ENCODE measurements around the gene HMGN1.

The HMGN1 gene

GRCh38 chr21:39325458-39325857 is 23.4 kb downstream of the HMGN1 start:
- no peaks in the 10 kb centered on the region for H3K27me3 ChIP-seq (replicated peaks in 2 of 5; ENCODE audit: control insufficient read depth in 4 of 5, insufficient read depth in 5 of 5, low read length in 4 of 5)
- no peak overlapping the region for H3K4me3 ChIP-seq (ENCODE audit: control insufficient read depth in 1 of 7, extremely low read depth in 1 of 7, insufficient read depth in 4 of 7, low read depth in 2 of 7, low read length in 6 of 7)
- ChIA-PET POLR2A (no interaction called here), CTCF (no interaction called here)
- H3K9me3 ChIP-seq (ENCODE audit: control extremely low read depth in 1 of 5, control insufficient read depth in 4 of 5, insufficient read depth in 2 of 5, low read depth in 1 of 5, low read length in 4 of 5): no peaks in the 10 kb centered on the region
- H3K27ac ChIP-seq (ENCODE audit: insufficient read depth in 1 of 2, low read depth in 1 of 2, low read length in 2 of 2, poor library complexity in 1 of 2, severe bottlenecking in 2 of 2): no peak overlapping the region
- no peaks in the 10 kb centered on the region for H3K36me3 ChIP-seq (ENCODE audit: control insufficient read depth in 4 of 4, insufficient read depth in 4 of 4, low read length in 3 of 4)
- DNase-seq: no peak
- no CpG with 5 or more reads among the region's 4 CpGs for WGBS (ENCODE audit: insufficient coverage)
- no peaks in the 10 kb centered on the region for H3K4me1 ChIP-seq (ENCODE audit: control extremely low read depth in 1 of 4, control insufficient read depth in 4 of 4, insufficient read depth in 4 of 4, low read length in 3 of 4)

- POLR2A ChIA-PET: no interaction called here
- CTCF ChIA-PET: no interaction called here
- H3K27me3 ChIP-seq (replicated peaks in 2 of 5; ENCODE audit: control insufficient read depth in 4 of 5, insufficient read depth in 5 of 5, low read length in 4 of 5): no peaks in the 10 kb centered on the region
- 100% methylated on average over 6 of the region's 6 CpGs for WGBS (ENCODE audit: insufficient coverage)
- no peaks in the 10 kb centered on the region for H3K4me1 ChIP-seq (ENCODE audit: control extremely low read depth in 1 of 4, control insufficient read depth in 4 of 4, insufficient read depth in 4 of 4, low read length in 3 of 4)
- DNase-seq: no peak
- no peak overlapping the region for H3K4me3 ChIP-seq (ENCODE audit: control insufficient read depth in 1 of 7, extremely low read depth in 1 of 7, insufficient read depth in 4 of 7, low read depth in 2 of 7, low read length in 6 of 7)
- no peaks in the 10 kb centered on the region for H3K9me3 ChIP-seq (ENCODE audit: control extremely low read depth in 1 of 5, control insufficient read depth in 4 of 5, insufficient read depth in 2 of 5, low read depth in 1 of 5, low read length in 4 of 5)
- no peaks in the 10 kb centered on the region for H3K36me3 ChIP-seq (ENCODE audit: control insufficient read depth in 4 of 4, insufficient read depth in 4 of 4, low read length in 3 of 4)
- H3K27ac ChIP-seq (ENCODE audit: insufficient read depth in 1 of 2, low read depth in 1 of 2, low read length in 2 of 2, poor library complexity in 1 of 2, severe bottlenecking in 2 of 2): no peak overlapping the region
Observed at GRCh38 chr21:39321424-39321823, 27.5 kb downstream of the HMGN1 start.

GRCh38 chr21:39319814-39320332 is 29.0 kb downstream of the HMGN1 start:
- H3K4me1 ChIP-seq (ENCODE audit: control extremely low read depth in 1 of 4, control insufficient read depth in 4 of 4, insufficient read depth in 4 of 4, low read length in 3 of 4): peaks cover 0 to 1% (median under 1%) of the 10 kb centered on the region in 4 experiments
- ChIA-PET CTCF (interaction anchor here (1.0 to 1.1 kb wide), 2 partner anchors 67 to 77 kb away, joined by 3 to 4 read pairs; no protein-coding TSS in a partner anchor), POLR2A (no interaction called here)
- H3K9me3 ChIP-seq (ENCODE audit: control extremely low read depth in 1 of 5, control insufficient read depth in 4 of 5, insufficient read depth in 2 of 5, low read depth in 1 of 5, low read length in 4 of 5): no peaks in the 10 kb centered on the region
- no peaks in the 10 kb centered on the region for H3K36me3 ChIP-seq (ENCODE audit: control insufficient read depth in 4 of 4, insufficient read depth in 4 of 4, low read length in 3 of 4)
- peak overlapping the region in 1 of 2 experiments; percentile 11 for H3K27ac ChIP-seq (ENCODE audit: insufficient read depth in 1 of 2, low read depth in 1 of 2, low read length in 2 of 2, poor library complexity in 1 of 2, severe bottlenecking in 2 of 2)
- no peak overlapping the region for H3K4me3 ChIP-seq (ENCODE audit: control insufficient read depth in 1 of 7, extremely low read depth in 1 of 7, insufficient read depth in 4 of 7, low read depth in 2 of 7, low read length in 6 of 7)
- no peak for DNase-seq
- 100% methylated on average over 1 of the region's 3 CpGs for WGBS (ENCODE audit: insufficient coverage)
- H3K27me3 ChIP-seq (replicated peaks in 2 of 5; ENCODE audit: control insufficient read depth in 4 of 5, insufficient read depth in 5 of 5, low read length in 4 of 5): no peaks in the 10 kb centered on the region

- H3K27ac ChIP-seq (ENCODE audit: insufficient read depth in 1 of 2, low read depth in 1 of 2, low read length in 2 of 2, poor library complexity in 1 of 2, severe bottlenecking in 2 of 2): no peak overlapping the region
Observed at GRCh38 chr21:39319251-39319756, 29.6 kb downstream of the HMGN1 start.

GRCh38 chr21:39318091-39318959 is 30.6 kb downstream of the HMGN1 start:
- ChIA-PET POLR2A (no interaction called here), CTCF (interaction anchor here (1.2 kb wide), 1 partner anchor 123 kb away, joined by 4 read pairs; no protein-coding TSS in a partner anchor)
- Histone ChIP-seq H3K4me1 (ENCODE audit: control extremely low read depth in 1 of 4, control insufficient read depth in 4 of 4, insufficient read depth in 4 of 4, low read length in 3 of 4) (peaks cover 0 to 11% (median 8%) of the 10 kb centered on the region in 4 experiments), H3K36me3 (ENCODE audit: control insufficient read depth in 4 of 4, insufficient read depth in 4 of 4, low read length in 3 of 4) (no peaks in the 10 kb centered on the region), H3K27me3 (replicated peaks in 2 of 5; ENCODE audit: control insufficient read depth in 4 of 5, insufficient read depth in 5 of 5, low read length in 4 of 5) (no peaks in the 10 kb centered on the region), H3K27ac (ENCODE audit: insufficient read depth in 1 of 2, low read depth in 1 of 2, low read length in 2 of 2, poor library complexity in 1 of 2, severe bottlenecking in 2 of 2) (peak overlapping the region in 1 of 2 experiments; percentile 54), H3K9me3 (ENCODE audit: control extremely low read depth in 1 of 5, control insufficient read depth in 4 of 5, insufficient read depth in 2 of 5, low read depth in 1 of 5, low read length in 4 of 5) (no peaks in the 10 kb centered on the region), H3K4me3 (ENCODE audit: control insufficient read depth in 1 of 7, extremely low read depth in 1 of 7, insufficient read depth in 4 of 7, low read depth in 2 of 7, low read length in 6 of 7) (no peak overlapping the region)
- no peak for DNase-seq
- WGBS (ENCODE audit: insufficient coverage): 91% methylated on average over 5 of the region's 8 CpGs

More at GRCh38 chr21:39319251-39319756, 29.6 kb downstream of the HMGN1 start:
- Histone ChIP-seq H3K27me3 (replicated peaks in 2 of 5; ENCODE audit: control insufficient read depth in 4 of 5, insufficient read depth in 5 of 5, low read length in 4 of 5) (no peaks in the 10 kb centered on the region), H3K4me3 (ENCODE audit: control insufficient read depth in 1 of 7, extremely low read depth in 1 of 7, insufficient read depth in 4 of 7, low read depth in 2 of 7, low read length in 6 of 7) (no peak overlapping the region), H3K9me3 (ENCODE audit: control extremely low read depth in 1 of 5, control insufficient read depth in 4 of 5, insufficient read depth in 2 of 5, low read depth in 1 of 5, low read length in 4 of 5) (no peaks in the 10 kb centered on the region), H3K4me1 (ENCODE audit: control extremely low read depth in 1 of 4, control insufficient read depth in 4 of 4, insufficient read depth in 4 of 4, low read length in 3 of 4) (peaks cover 0 to 7% (median 7%) of the 10 kb centered on the region in 4 experiments), H3K36me3 (ENCODE audit: control insufficient read depth in 4 of 4, insufficient read depth in 4 of 4, low read length in 3 of 4) (no peaks in the 10 kb centered on the region)
- POLR2A ChIA-PET: no interaction called here
- WGBS (ENCODE audit: insufficient coverage): 80% methylated on average over 1 of the region's 6 CpGs
- CTCF ChIA-PET: interaction anchor here (1.1 kb wide), 1 partner anchor 77 kb away, joined by 4 read pairs; no protein-coding TSS in a partner anchor
- DNase-seq: no peak

GRCh38 chr21:39317134-39318090 is 31.5 kb downstream of the HMGN1 start:
- H3K36me3 ChIP-seq (ENCODE audit: control insufficient read depth in 4 of 4, insufficient read depth in 4 of 4, low read length in 3 of 4): no peaks in the 10 kb centered on the region
- H3K4me3 ChIP-seq (ENCODE audit: control insufficient read depth in 1 of 7, extremely low read depth in 1 of 7, insufficient read depth in 4 of 7, low read depth in 2 of 7, low read length in 6 of 7): no peak overlapping the region
- DNase-seq: peak in 1 of 3 donors; percentile 16
- H3K27ac ChIP-seq (ENCODE audit: insufficient read depth in 1 of 2, low read depth in 1 of 2, low read length in 2 of 2, poor library complexity in 1 of 2, severe bottlenecking in 2 of 2): peak overlapping the region in 1 of 2 experiments; percentile 54
- H3K27me3 ChIP-seq (replicated peaks in 2 of 5; ENCODE audit: control insufficient read depth in 4 of 5, insufficient read depth in 5 of 5, low read length in 4 of 5): no peaks in the 10 kb centered on the region
- POLR2A ChIA-PET: interaction anchor here (0.6 to 0.7 kb wide), 2 partner anchors 10 to 32 kb away, joined by 3 to 4 read pairs; no protein-coding TSS in a partner anchor
- CTCF ChIA-PET: interaction anchor here (0.8 to 1.2 kb wide), 3 partner anchors 15 to 124 kb away, joined by 3 to 4 read pairs (median 3); no protein-coding TSS in a partner anchor
- H3K4me1 ChIP-seq (ENCODE audit: control extremely low read depth in 1 of 4, control insufficient read depth in 4 of 4, insufficient read depth in 4 of 4, low read length in 3 of 4): peaks cover 0 to 11% (median 8%) of the 10 kb centered on the region in 4 experiments
- 83% methylated on average over 10 of the region's 11 CpGs for WGBS (ENCODE audit: insufficient coverage)
- H3K9me3 ChIP-seq (ENCODE audit: control extremely low read depth in 1 of 5, control insufficient read depth in 4 of 5, insufficient read depth in 2 of 5, low read depth in 1 of 5, low read length in 4 of 5): no peaks in the 10 kb centered on the region

Data from common myeloid progenitor, CD34-positive (primary cell).